Measurements from ENCODE around the gene PHC2. TPM values are rescaled to one million over a fixed set of nuclear protein-coding genes. Genes with fewer than 3 reads are reported as not detected.

The PHC2 gene
- total and polyA plus RNA-seq, 9 of the 15 experiments (the other 6 are each of a cell fraction or from before 2014, with no cell fraction given): 3.1 to 67.6 (median 34.6) TPM

- TF ChIP-seq, protein P1, sequence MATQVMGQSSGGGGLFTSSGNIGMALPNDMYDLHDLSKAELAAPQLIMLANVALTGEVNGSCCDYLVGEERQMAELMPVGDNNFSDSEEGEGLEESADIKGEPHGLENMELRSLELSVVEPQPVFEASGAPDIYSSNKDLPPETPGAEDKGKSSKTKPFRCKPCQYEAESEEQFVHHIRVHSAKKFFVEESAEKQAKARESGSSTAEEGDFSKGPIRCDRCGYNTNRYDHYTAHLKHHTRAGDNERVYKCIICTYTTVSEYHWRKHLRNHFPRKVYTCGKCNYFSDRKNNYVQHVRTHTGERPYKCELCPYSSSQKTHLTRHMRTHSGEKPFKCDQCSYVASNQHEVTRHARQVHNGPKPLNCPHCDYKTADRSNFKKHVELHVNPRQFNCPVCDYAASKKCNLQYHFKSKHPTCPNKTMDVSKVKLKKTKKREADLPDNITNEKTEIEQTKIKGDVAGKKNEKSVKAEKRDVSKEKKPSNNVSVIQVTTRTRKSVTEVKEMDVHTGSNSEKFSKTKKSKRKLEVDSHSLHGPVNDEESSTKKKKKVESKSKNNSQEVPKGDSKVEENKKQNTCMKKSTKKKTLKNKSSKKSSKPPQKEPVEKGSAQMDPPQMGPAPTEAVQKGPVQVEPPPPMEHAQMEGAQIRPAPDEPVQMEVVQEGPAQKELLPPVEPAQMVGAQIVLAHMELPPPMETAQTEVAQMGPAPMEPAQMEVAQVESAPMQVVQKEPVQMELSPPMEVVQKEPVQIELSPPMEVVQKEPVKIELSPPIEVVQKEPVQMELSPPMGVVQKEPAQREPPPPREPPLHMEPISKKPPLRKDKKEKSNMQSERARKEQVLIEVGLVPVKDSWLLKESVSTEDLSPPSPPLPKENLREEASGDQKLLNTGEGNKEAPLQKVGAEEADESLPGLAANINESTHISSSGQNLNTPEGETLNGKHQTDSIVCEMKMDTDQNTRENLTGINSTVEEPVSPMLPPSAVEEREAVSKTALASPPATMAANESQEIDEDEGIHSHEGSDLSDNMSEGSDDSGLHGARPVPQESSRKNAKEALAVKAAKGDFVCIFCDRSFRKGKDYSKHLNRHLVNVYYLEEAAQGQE (IDR thresholded peaks at IDR 0.05; ENCODE audit: borderline replicate concordance): no peak
- TF ChIP-seq, protein P1 (CRISPR knock-in tag; IDR thresholded peaks at IDR 0.05; ENCODE audit: low read depth): no peak
- TF ChIP-seq, protein P2, sequence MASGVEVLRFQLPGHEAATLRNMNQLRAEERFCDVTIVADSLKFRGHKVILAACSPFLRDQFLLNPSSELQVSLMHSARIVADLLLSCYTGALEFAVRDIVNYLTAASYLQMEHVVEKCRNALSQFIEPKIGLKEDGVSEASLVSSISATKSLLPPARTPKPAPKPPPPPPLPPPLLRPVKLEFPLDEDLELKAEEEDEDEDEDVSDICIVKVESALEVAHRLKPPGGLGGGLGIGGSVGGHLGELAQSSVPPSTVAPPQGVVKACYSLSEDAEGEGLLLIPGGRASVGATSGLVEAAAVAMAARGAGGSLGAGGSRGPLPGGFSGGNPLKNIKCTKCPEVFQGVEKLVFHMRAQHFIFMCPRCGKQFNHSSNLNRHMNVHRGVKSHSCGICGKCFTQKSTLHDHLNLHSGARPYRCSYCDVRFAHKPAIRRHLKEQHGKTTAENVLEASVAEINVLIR (CRISPR knock-in tag; IDR thresholded peaks at IDR 0.05): no peak
- TF ChIP-seq RREB1 (CRISPR knock-in tag; IDR thresholded peaks at IDR 0.05) (no peak), SP1 (CRISPR knock-in tag; IDR thresholded peaks at IDR 0.05) (0 out of 2 replicates have a peak, but pooled peaks have one; percentile 47), PBX2 (CRISPR knock-in tag; IDR thresholded peaks at IDR 0.05; ENCODE audit: low read depth) (no peak; the same call in 1 of the 2 replicates), PBX2 (tag; conservative IDR thresholded peaks at IDR 0.05; ENCODE audit: low read depth) (peak; percentile 74), NFXL1 (CRISPR knock-in tag; IDR thresholded peaks at IDR 0.05) (no peak)
These were observed 34.4 kb downstream of the PHC2 start (continued) for GRCh38 chr1:33396188-33397124.

Measured in K562 (cell line).